Measurements from ENCODE around the gene BMP3.

The BMP3 gene

DNA sequence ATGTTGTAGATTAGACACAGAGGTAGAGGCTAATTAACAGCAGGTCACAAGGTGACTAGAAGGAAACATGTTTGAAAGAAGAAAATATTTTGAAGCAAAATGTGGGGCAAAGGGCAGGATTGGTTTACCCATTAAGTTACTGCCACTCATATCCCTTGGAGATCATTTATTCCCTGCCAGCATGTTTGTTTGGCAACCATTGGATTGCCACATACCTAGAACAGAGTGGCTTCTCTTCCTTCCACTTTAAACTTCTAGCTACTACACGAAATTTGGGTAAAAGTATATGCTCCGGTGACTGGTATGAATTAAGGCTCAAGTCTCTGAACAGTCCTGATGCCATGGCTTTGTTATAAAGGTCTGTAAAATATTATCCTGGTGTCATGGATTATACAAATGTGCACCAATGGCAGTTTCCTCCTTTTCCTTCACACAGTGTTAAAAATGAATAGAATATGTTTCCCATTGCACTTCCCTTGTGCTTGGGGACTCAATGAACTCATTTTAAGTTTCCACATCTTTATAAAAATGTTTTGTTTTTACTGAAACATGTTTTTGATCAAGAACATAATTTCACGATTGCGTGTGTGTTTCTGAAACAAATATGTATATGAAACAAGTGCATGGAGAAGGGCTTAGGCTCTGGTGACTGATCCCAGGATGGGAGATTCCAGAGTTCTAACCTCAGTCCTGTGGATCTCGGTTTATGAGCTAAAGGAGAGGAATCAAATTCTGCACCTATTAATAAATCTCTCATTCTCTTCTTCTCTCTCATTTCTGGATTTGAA lies 12.3 kb downstream of the BMP3 start:
- no peak for DNase-seq (ENCODE audit: low read depth in 2 of 2)

- DNase-seq (ENCODE audit: low read depth in 2 of 2), result no peak
Measured at GRCh38 chr4:81049330-81049729, 18.8 kb downstream of the BMP3 start.

DNA sequence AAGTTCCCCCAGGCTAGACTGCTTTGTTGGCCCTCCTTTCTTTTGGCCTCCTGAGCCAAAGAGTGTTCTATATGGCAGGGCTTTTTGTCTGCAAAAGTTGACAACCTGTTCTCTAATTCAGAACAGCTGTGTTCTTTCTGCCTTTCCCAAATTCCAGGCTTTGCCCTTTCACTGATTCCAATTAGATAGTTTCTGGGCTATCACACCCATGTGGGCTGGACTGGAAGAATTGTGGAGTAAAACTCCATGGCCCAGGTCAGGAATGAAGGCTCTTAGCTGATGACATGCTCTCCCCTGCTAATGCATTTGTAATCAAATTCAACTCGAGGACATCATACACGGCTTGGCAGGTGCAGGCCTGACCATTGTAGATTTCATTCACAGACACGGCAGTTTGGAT lies 19.4 kb downstream of the BMP3 start:
- DNase-seq (ENCODE audit: low read depth in 2 of 2), result no peak

DNA sequence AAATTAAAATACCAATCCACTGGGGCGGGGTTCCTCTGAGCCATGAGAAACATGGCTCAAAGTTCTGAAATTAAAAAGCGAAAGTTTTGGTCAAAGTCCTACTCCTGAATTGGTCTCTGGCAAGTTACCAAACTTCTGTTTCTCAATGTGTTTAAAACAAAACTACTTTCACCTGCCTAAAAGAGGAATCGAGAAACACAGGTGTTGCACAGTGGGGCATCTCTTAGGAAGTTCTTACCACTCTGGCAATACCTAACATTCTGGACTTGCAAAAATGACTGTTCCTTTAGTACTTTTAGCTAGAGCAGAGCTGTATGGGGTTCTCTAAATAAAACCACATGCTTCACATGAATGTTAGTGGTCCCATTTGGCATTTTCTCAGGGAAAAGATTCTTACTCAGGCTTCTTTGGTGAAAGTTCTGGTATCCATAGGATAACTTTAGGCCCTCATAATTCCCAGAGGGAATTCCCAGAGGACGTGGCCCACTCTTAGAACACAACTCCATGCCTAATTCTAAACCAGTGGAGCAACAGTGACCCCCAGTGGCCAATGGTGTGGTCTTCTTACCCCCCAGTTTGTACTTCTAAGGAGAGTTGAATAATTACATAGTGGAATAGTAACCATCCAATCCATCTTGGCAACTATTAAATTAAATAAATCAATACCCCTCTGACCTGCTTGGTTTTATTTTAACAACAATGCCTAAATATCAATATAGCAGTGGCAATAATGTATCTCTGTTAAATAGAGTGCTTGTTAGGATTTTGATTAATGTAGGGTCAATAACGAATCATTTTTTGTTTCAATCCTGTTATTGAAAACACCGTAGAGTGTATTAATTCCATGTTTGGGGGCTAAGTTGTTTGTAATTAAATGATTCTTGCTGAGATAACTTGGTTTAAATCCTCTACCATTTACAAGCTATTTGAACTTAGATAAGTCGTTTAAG lies 21.9 kb downstream of the BMP3 start:
- DNase-seq (ENCODE audit: low read depth in 2 of 2), result peak in 1 of 2 donors; percentile 17

DNA sequence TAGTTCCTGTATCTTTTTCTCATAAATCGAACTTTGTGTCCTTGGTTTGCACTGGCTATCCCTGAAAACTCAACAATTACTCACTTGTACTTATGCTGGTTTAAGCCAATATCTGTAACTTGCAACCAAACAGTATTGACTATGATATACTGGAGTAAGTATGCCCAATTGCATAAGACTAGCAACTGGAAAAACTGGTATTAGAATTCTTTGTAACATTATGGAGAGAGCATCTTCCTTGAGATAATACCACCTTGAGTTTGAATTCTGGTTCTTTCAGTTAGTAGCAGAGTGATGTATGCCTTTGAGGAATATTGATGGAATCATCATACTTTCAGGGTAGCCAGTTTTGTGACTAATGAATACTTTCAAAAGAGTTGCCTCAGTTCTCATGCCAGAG lies 28.1 kb downstream of the BMP3 start:
- no peak for DNase-seq (ENCODE audit: low read depth in 2 of 2)

DNA sequence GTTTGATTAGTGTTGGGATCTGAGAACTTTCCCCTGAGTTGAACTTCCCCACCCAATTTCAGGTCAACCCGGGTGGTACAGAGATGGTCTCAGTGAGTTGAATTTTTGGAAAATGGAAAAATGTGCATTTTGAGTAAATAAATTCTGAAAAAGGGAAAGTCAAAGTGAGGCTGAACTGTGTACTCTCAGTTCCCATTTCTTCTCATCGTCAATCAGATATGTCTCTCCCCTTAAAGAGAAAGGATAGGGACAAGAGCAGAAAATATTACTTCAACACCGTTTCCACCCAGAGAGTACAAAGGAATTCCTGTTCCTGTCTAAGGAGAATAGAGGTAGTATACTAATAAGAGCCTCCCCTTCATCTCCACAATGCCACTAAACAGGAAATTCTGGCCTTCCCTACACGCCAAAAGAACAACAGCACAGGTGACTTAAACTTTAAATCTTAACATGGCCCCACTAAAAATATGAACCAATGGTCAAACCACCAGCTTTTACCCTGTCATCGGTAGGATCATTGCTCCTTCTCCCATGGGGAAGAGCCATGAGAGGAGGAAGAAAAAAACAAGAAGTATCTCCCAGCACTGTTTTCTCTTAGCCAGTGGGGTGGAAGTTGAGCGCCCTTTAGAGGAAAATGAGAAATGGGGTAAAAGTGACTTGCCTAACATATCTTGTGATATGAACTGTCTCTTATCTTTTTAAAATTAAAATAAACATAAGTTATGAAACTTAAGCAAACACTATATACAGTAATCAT lies 30.3 kb downstream of the BMP3 start:
- no peak for DNase-seq (ENCODE audit: low read depth in 2 of 2)

GRCh38 chr4:81061344-81061730 lies 30.8 kb downstream of the BMP3 start:
- no peak for DNase-seq (ENCODE audit: low read depth in 2 of 2)

DNA sequence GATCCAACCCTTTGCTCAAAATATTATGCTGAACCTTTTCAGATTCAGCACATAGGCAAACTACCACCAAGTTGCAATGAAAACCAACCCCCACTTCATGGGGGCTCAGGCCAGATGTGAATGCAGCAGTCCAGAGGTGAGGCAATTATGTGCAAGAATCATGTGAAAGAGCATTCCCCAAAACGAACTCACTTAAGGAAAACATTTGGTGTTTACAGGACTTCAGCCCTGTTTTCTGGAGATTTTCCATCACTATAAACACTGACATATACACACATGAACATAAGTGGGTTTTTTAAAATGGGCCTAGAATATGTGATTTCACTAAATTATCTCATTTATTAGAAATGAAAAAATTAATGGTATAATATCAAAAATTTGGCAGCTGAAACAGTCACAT lies 31.5 kb downstream of the BMP3 start:
- DNase-seq (ENCODE audit: low read depth in 2 of 2), result no peak

DNA sequence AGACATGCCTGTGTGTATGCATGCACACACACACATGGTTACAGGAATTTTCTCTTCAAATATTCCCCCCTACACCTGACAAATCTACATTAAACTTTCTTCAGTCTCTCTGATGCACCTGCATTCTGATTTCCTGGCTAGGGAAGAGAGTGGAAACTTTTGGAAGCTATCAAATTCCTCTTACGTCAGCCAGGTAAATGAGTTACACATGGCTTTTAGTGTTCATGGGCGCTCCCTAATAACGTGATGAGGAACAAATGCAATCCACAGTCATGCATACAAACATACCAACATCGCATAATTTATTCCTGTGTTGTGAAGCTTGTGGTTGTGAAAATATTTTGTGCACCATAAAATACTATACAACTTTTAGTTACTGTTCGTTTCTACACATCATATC lies 34.9 kb downstream of the BMP3 start:
- DNase-seq (ENCODE audit: low read depth in 2 of 2), result no peak

DNA sequence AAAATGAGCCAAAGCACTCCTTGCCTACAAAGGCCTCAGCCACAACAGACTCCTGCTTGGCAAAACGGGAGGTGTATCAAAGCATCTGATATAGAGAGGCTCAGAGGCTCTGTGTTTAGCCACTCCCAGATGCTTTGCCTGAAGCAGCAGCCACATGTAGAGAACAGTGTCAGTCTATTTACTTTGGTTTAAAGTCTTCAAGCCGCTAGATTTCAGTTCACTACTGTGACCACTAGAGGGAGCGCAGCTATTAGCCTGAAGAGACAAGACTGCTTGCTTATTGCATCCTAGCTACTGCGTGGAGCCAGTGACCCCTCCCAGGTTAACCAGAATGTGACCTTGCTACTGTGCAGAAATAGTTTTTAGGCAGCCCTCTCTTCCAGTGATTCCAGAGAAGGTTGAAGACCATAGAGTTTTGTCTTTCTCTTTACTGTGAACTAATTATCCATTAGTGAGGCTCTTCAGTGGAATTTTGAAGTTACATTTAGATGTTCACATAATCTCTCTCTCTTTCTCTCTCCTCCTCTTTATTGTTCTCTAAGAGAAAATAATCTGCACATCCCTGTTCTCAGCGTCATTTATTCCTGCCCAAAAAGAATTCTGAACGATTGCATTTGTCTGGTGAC lies 39.3 kb downstream of the BMP3 start:
- peak; percentile 9 to 17 for DNase-seq (ENCODE audit: low read depth in 2 of 2)

DNA sequence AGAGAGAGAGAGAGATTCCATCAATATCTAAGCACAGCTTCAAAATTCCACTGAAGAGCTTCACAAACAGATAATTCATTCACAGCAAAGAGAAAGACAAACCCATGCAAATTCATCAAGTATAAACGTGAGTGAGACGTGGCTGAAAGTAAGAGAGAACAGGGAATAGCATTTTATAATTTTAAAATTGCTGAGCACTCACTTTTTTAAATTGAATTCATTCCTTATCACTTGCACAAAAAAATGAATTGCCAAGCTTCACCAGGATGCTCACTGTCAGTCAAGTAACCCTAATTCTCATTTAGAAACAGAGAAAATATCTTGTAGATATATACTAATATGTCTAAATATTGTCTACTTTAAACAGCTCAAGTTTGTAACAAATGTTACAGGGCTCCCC lies 40.5 kb downstream of the BMP3 start:
- no peak for DNase-seq (ENCODE audit: low read depth in 2 of 2)

DNA sequence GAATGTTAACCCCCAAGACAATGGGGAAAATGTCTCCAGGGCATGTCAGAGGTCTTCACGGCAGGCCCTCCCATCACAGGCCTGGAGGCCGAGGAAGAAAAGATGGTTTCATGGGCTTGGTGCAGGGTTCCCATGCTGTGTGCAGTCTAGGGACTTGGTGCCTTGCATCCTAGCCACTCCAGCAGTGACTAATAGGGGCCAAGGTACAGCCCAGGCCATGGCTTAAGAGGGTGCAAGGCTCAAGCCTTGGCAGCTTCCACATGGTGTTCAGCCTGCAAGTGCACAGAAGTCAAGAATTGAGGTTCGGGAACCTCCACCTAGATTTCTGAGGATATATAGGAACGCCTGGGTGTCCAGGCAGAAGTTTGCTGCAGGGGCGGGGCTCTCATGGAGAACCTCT lies 50.6 kb downstream of the BMP3 start:
- DNase-seq (ENCODE audit: low read depth in 2 of 2), result no peak

DNA sequence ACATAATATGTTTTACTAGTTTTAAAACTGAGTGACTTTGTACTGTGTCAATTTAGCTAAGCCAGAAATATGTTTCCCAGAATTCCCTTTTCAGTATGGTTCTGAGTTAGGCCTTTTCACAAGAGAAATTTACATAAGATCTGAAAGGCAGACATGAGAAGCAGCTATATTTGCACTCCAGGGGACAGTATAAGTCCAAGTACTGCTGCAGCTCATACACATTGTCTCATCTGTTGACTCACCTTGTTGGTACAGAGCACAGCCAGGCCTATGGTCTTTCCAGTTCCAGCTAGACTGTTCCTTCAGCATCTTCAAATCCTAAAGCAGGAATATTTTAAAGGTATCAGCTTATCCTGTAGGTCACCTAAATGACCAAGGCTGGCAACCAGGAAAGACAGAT lies 53.5 kb downstream of the BMP3 start:
- no peak for DNase-seq (ENCODE audit: low read depth in 2 of 2)

DNA sequence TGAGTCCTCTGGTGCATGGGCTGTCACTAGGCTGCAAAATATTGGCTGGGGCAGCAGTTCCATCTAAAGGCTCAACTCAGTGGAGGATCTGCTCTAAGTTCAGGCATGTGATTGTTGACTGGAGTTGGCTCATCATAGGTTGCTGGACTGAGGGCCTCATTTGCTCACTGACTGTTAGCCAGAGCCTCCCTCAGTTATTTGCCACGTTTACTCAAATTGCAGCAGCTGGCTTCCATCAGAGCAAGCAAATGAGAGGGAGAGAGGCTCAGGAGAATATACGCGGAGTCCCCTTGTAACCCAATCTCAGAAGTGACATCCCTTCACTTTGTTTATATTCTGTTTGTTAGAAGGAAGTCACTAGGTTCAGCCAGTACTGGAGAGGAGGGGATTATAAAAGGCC lies 54.1 kb downstream of the BMP3 start:
- no peak for DNase-seq (ENCODE audit: low read depth in 2 of 2)

- no peak for DNase-seq (ENCODE audit: low read depth in 2 of 2)
Measured at GRCh38 chr4:81085291-81085690, 54.8 kb downstream of the BMP3 start.

DNA sequence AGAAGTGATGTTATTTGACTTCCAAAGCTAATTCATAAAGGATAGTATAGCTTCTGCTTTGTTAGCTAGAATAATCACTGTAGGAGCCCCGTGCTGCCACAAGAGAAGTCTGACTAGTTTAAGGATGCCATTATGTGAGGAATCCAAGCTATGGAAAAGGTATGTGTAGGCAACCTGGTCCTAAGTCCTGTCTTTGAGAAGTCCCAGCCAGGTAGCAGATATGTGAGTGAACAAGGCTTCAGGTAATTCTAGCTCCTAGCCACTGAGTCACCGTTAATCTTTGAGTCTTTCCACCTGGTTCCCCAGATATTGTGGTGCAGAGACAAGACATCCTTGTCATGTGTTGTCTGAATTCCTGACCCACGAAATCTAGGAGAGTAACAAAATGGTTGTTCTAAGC lies 55.5 kb downstream of the BMP3 start:
- DNase-seq (ENCODE audit: low read depth in 2 of 2), result no peak

DNA sequence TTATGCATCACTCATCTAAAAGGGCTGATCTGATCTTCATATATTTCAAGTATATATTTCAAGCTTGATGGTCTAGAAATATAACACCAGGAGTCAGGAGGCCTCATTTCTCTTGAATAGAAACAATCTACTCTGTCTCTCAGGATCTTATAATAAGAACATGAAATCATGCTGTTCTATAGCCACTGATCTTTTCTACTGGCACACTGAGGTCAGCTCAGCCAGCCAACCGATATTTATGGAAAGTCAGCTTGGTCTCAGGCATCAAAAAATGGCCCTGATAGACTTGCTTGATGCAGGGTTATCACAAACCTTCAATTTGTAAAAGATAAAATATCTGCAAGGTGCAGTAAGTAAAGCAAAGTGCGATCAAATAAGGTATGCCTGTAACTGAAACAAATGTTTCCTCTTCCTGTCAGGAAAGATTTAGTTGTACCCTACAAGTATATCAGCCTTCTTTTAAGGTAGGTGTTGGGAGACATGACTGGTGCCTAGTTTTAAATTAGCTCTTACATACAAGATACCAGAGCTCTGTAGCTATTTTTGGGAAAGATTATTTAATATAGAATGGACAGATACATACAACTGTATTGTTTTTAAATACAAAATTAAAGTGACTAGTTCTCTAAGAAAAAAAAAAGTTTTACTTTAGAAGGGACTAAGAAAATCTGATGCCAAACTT lies 63.4 kb downstream of the BMP3 start:
- DNase-seq (ENCODE audit: low read depth in 2 of 2), result no peak

DNA sequence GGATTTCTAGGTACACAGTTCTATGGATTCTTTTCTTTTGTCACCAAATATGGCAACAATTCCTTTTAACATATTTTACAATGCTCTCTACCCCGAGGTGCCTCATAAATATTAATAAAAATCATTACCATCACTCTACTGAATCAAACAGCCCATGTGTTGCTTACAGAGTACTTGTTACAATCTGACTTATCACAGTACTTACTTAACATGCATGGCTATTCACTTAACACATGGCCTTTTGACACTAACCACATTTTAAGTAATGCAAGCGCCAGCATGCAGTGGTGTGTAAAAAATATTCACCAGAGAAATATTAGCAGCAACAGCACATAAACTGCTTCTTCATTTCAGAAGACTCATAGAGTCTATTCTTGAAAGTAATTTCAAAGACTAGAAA lies 64.9 kb downstream of the BMP3 start:
- no peak for DNase-seq (ENCODE audit: low read depth in 2 of 2)

GRCh38 chr4:81096566-81096965 lies 66.1 kb downstream of the BMP3 start:
- DNase-seq (ENCODE audit: low read depth in 2 of 2), result no peak

DNA sequence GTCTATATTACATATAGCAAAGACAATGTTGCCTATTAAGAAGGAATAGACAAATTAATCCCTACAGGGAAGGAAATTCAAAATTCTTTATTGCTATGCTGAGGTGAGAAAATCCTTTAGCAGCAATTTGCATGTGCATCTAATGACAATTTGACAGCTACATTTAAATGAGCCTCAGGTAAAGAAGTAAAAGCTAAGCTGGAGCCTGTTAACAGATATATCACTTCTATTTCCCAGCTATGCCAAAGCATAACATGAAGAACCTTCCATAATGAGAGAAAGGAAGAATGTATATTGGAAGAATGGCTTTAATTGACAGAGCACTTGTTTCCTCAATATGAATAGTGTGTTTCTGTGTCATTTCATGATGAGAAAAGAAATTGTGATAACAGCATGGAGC lies 71.6 kb downstream of the BMP3 start:
- DNase-seq (ENCODE audit: low read depth in 2 of 2), result no peak

- DNase-seq (ENCODE audit: low read depth in 2 of 2), result no peak
Measured at GRCh38 chr4:81106150-81106549, 75.6 kb downstream of the BMP3 start.

All from stimulated activated CD4-positive, alpha-beta T cell treated with anti-CD3 and anti-CD28 coated beads, Interleukin-1b, Interleukin-23, amount 100 ng/mL, for 1 hour (primary cell).